Ovary (tissue), 9 donors: ENCODE results near the gene GRID2. TPM values are rescaled to one million over a fixed set of nuclear protein-coding genes. Genes with fewer than 3 reads are reported as not detected.

Experiments
- DNase-seq, 5 donors: peaks; one replicate each; pipeline ENCODE4 v3.0.0-alpha.2; 2019 to 2020
- H3K27ac ChIP-seq, 2 donors: fragments of 200-600 bp; one replicate each; pipeline versions ENCODE4 v1.5.1 to v1.8.0; 2019 to 2022
- H3K27me3 ChIP-seq: fragments of 200-600 bp; one replicate; pipeline ENCODE4 v1.8.0; 2022
- H3K36me3 ChIP-seq: fragments of 200-600 bp; sonication (generic); one replicate; pipeline ENCODE4 v1.5.1; 2019
- H3K4me1 ChIP-seq: one replicate; pipeline ENCODE4 v1.8.1; 2013; ENCODE audit warnings: mild to moderate bottlenecking, moderate library complexity; ENCODE audit not compliant: insufficient read depth
- H3K4me3 ChIP-seq: fragments of 200-600 bp; sonication (generic); one replicate; pipeline ENCODE4 v1.5.1; 2017
- H3K9me3 ChIP-seq, 2 donors: fragments of 200-600 bp in 1 of 2; sonication (generic) in 1 of 2; one replicate each; pipeline versions ENCODE4 v1.5.1 to v1.8.1; 2013 to 2019; ENCODE audit warnings: mild to moderate bottlenecking in 1 of 2, moderate library complexity in 1 of 2
- CTCF ChIP-seq, 3 donors: fragments of 450-650 bp in 2 of 3; fragments of 200-600 bp in 1 of 3; IDR thresholded peaks; one replicate each; pipeline versions ENCODE4 v1.5.1 to v1.8.0; 2016 to 2022; ENCODE audit warnings: antibody characterized with exemption in 3 of 3, mild to moderate bottlenecking in 1 of 3
- EP300 ChIP-seq: sonication (generic); formaldehyde crosslinking; IDR thresholded peaks from one replicate; pipeline ENCODE4 v1.6.1; 2017; ENCODE audit warnings: antibody characterized with exemption
- POLR2A ChIP-seq: fragments of 450-650 bp; IDR thresholded peaks from one replicate; pipeline ENCODE4 v1.6.1; 2017; ENCODE audit warnings: antibody characterized with exemption, mild to moderate bottlenecking, moderate library complexity
- whole genome bisulfite sequencing, 3 donors: extraction: QIAGEN DNeasy Blood & Tissue Kit in 1 of 3; methylation state at CpG; one replicate each; pipeline versions ENCODE4 v1.1.5 to v1.1.7; 2013 to 2017; 5-methylcytosine and 5-hydroxymethylcytosine counted together
- intact Hi-C, 4 donors: fragments of 100-400 bp; cut with DNase I; formaldehyde crosslinking; loops; one replicate each; pipeline versions ENCODE4 v1.11.0 to v1.15.1; 2022 to 2023
- polyA plus RNA-seq, 2 donors: library from polyadenylated mRNA; stranded (reverse); fragments of 200-250 nt in 1 of 2; fragments of 350-450 nt in 1 of 2; fragmentation: Illumina TruSeq in 1 of 2; extraction: RNeasy Lipid Tissue Mini Kit (QIAGEN cat#74804) in 1 of 2; gene quantifications; one replicate each; pipeline ENCODE4 v1.2.3, GENCODE V29; 2013 to 2014
- total RNA-seq, 7 donors: library from RNA; depleted of rRNA in 2 of 7; stranded (reverse); fragments of >200 nt in 2 of 7; fragmentation: NEBNext Ultra II Directional in 3 of 7; extraction: Animal tissue kit (Norgen Biotek cat#: 25700) in 3 of 7; gene quantifications; one replicate each; pipeline versions ENCODE4 v1.1.0 to v1.2.4, GENCODE V29; 2016 to 2023
- donor health status: DM: no; HTN: no; CAD: no; lungs with moderate emphysema.
- donor health status: DM: no; HTN: no; CAD: no.
- donor health status: Bipolar disorder and iron deficiency.
- donor health status: DM: yes; HTN: yes; CAD: no.
- donor health status: DM: no; HTN: no; CAD: no.
- donor health status: DM: yes; HTN: yes; CAD: no.

The GRID2 gene
- total and polyA plus RNA-seq, 9 donors, result 0.65 to 6.8 (median 2.6) TPM

GRCh38 chr4:92961881-92962280 lies 658.1 kb downstream of the GRID2 start:
- Histone ChIP-seq H3K27ac (no peak overlapping the region), H3K4me1 (no peaks in the 10 kb centered on the region), H3K27me3 (no peaks in the 10 kb centered on the region), H3K4me3 (no peak overlapping the region), H3K9me3 (no peaks in the 10 kb centered on the region), H3K36me3 (no peaks in the 10 kb centered on the region)
- no peak for TF ChIP-seq POLR2A
- TF ChIP-seq EP300, result no peak
- TF ChIP-seq CTCF (IDR thresholded peaks at IDR 0.05), result no peak
- no peak for DNase-seq
- WGBS, 3 donors, result 95 to 96% (median 96%) methylated on average over 2 of the region's 2 CpGs
- intact Hi-C loops, result no loop called here

GRCh38 chr4:92962831-92963230 lies 659.1 kb downstream of the GRID2 start:
- Histone ChIP-seq H3K36me3 (no peaks in the 10 kb centered on the region), H3K4me1 (no peaks in the 10 kb centered on the region), H3K27ac (no peak overlapping the region), H3K27me3 (no peaks in the 10 kb centered on the region), H3K9me3 (no peaks in the 10 kb centered on the region), H3K4me3 (no peak overlapping the region)
- TF ChIP-seq POLR2A, result no peak
- TF ChIP-seq CTCF (IDR thresholded peaks at IDR 0.05), result no peak
- no peak for TF ChIP-seq EP300
- DNase-seq, result no peak
- 92 to 95% (median 94%) methylated on average over 2 of the region's 2 CpGs for WGBS, 3 donors
- intact Hi-C loops, result no loop called here

GRCh38 chr4:92968556-92968955 lies 664.8 kb downstream of the GRID2 start:
- Histone ChIP-seq H3K27ac (no peak overlapping the region), H3K9me3 (no peaks in the 10 kb centered on the region), H3K36me3 (no peaks in the 10 kb centered on the region), H3K4me3 (no peak overlapping the region), H3K27me3 (no peaks in the 10 kb centered on the region), H3K4me1 (no peaks in the 10 kb centered on the region)
- no peak for DNase-seq
- intact Hi-C loops, result no loop called here
- no peak for TF ChIP-seq POLR2A
- TF ChIP-seq CTCF (IDR thresholded peaks at IDR 0.05), result no peak
- TF ChIP-seq EP300, result no peak
- 81 to 88% (median 81%) methylated on average over 1 of the region's 1 CpG for WGBS, 3 donors

- intact Hi-C loops, result no loop called here
- no peaks in the 10 kb centered on the region for H3K9me3 ChIP-seq
- no peaks in the 10 kb centered on the region for H3K36me3 ChIP-seq
- H3K4me1 ChIP-seq, result no peaks in the 10 kb centered on the region
- no peak overlapping the region for H3K4me3 ChIP-seq
- H3K27me3 ChIP-seq, result no peaks in the 10 kb centered on the region
- WGBS, 3 donors, result 88 to 95% (median 90%) methylated on average over 1 of the region's 1 CpG
- TF ChIP-seq EP300 (no peak), CTCF (IDR thresholded peaks at IDR 0.05) (no peak), POLR2A (no peak)
- no peak overlapping the region for H3K27ac ChIP-seq
- no peak for DNase-seq
Observed at GRCh38 chr4:92968996-92969395, 665.2 kb downstream of the GRID2 start.
